RPMI8226 (cell line): ENCODE measurements around the gene UQCR10.

Experiments used
- DNase-seq: peaks from one replicate; pipeline ENCODE4 v3.0.0-alpha.2; 2015

UQCR10 gene

DNA sequence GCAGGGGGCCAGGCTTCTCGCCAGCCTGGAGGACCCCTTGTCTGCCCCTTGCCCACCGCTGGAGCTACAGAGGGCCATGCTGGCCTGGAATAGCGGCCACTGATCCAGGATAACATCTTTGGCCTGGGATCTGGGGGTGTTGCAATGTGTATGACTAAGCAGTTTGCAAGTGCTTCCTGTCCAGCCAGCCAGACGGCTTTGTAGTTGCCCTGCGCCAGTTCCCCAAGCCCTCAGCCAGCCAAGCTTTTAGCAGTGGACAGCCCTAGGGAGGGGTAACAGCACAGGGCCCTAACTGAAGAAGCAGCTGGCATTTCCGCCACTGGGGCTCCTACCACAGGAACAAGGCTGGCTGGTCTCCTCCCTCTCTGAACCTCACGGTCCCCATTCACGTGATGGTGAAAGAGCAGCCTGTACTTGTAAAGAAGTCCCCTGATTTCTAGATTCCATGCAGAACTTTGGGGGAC lies 32.1 kb downstream of the UQCR10 start:
- no peak for DNase-seq

DNA sequence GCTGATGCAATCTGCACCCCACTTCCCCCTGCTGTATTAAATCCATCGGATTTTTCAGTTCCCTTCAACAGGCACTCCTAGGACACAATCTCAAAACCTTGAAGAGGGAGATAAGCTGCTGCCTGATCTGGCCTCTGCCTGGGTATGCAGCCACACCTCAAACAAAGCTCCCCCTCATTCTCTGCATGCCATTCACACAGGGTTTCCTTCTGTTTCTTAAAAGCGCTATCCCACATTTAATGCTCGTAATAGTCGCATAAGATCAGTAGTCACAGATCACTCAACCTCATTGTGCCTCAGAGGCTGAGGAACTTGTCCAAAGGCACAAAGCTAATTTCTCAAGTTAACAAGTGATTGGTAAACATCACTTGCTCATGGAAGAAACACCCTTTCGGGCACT lies 34.0 kb downstream of the UQCR10 start:
- no peak for DNase-seq

DNA sequence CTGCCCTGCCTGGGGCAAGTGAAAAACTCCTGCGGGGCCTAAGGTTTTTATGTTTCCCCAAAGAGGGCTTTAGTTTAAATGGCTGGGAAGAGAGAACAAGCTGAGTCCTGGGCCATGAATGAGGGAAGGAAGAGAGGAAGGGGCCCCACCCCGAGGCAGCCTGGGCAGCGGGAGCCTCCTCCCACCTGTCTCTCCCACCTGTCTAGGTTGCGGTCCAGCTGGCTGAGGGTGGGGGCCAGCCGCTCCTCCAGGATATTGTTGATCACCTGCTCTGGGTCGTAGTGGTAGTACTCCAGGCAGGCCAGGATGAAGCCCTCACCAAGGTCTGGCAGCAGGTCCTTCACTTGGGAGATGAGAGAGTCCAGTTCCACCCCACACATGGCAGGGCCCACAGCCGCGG lies 34.6 kb downstream of the UQCR10 start:
- no peak for DNase-seq

DNA sequence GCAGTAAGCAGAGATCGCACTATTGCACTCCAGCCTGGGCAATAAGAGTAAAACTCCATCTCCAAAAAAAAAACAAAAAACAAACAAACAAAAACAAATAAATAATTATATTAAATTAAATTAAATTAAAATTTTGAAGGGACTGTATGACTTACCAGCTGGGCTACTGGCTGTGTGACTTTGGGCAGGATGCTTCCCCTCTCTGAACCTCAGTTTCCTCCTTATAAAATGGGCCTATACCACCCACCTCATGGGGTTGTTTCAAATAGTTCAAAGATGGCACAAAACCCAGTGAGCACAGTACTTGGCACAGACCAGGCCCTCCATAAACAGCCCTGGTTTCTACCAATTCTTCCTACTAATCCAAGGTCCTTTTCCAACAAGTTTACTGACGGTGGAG lies 36.0 kb downstream of the UQCR10 start:
- DNase-seq, result no peak

DNA sequence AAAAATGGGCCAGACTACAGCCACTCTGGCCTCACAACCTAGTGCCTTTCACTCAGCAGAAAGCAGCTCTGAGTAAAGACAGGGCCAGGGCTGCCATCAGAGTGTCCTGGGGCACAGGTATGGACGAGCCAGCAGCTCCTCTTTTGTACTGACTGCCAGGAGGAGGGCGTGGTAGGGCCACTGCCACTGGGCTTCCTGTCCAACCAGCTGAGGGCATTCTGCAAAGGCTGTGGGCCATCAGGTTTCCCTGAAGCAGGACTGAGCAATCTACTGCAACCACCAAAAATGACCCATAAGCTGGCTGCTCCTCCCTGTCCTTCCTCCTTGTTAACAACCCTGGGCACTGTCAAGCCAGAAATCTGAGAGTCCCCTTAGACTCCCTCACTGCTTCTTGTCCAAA lies 37.8 kb downstream of the UQCR10 start:
- DNase-seq, result no peak

DNA sequence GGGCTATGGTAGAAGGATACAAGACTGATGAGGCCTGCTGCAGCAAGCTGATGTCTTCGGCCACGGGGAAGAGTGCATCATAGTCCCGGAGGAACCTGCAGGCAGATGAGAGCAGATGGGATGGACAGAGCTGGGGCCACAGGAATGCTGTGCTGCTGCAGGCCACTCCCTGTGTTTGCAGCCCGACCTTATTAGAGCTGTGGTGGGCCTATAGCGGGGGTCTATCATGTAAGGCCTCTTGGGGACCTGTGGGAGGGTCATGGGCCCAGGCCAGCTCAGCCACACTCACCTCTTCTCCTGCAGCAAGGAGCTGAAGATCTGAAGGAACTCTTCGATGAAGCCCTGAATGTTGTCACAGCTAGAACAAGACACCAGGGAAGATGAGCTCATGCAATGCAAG lies 39.0 kb downstream of the UQCR10 start:
- no peak for DNase-seq

DNA sequence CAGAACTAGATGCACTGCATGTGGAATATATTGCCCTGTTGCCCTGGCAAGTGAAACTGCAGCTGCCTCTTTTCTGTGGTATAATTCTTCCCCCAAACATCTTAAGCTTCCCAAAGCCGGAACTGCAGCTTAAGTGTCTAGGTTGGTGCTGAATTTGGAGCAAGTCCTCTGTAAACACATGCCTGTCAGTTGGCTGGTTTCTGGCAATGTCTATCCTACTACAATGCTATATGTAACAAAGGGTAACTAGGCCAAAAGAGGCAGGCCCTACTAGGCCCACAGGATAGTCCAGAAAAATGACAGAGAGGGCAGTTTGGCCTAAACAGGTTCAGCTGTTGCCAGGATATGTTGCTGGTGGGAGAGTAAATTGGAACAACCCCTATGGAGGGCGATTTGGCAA lies 43.0 kb downstream of the UQCR10 start:
- no peak for DNase-seq

DNA sequence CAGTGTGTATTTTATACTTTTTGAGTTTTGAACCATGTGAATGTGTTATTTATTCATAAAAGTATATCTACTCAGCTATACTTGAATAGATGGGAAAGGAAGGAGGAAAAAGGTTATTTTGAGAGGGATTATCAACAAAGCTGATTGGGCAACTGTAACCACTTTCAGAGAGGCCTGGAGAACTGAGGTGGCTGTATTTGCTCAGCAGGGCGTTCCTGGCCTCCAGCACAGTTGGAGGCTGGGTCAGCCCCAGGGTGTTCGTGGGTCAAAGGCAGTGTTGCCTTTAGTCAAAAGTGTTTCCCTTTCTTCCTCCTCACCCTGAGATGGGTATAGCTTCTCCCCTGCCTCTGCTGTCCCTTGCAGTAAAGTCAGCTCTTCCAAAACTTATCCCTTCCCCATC lies 44.2 kb downstream of the UQCR10 start:
- no peak for DNase-seq

DNA sequence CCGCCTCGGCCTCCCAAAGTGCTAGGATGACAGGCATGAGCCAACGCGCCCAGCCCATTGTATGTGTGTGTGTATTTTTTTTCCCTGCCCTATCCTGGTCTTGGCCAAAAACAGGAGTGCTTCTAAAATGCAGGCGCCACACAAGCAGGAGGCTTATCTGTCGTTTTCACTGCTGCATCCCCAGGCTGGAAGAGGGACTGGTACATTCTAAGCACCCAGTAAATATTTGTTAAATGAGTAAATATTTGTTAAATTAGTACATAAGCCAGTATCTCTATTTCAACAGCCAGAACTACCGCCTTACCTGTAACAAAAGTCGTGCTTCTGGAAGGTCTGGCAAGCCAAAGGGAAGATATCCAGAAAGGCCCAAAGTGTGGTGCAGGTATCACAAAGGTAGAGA lies 46.0 kb downstream of the UQCR10 start:
- DNase-seq, result no peak

DNA sequence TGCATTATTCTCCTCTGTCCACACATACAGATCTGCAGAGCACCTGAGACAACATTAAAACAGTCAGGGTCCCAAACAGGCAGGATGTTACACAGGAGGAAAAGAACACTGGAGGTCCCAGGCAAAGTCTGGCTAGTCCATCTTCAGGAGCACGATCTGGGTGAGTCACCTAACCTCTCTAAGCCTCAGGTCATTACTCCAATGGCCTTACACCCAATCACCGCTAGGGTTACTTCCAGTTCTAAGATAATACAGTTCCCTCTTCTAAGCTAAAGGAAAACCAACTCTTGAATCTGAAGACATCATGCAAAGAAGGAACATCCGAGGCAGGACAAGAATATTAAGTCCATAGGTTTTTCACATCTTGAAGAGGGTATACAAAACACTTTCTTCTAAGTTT lies 46.4 kb downstream of the UQCR10 start:
- no peak for DNase-seq

DNA sequence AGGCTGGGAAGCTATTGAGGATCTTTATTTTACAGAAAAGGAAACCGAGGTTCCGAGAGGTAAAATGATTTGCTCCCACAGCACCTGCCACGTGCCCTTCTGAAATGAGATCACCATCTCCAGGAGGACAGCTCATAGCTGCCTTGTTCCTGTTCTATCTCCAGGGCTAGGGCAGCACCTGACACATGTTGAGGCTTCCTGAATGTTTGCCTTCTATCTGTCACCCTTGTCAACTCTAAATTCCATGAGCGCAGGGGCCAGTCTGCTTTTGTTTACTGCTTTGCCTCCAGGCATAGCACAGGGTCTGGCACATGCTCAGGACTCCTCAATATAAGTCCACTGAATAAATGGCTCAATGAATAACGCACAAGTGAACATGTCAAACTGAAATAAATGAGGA lies 46.8 kb downstream of the UQCR10 start:
- no peak for DNase-seq

DNA sequence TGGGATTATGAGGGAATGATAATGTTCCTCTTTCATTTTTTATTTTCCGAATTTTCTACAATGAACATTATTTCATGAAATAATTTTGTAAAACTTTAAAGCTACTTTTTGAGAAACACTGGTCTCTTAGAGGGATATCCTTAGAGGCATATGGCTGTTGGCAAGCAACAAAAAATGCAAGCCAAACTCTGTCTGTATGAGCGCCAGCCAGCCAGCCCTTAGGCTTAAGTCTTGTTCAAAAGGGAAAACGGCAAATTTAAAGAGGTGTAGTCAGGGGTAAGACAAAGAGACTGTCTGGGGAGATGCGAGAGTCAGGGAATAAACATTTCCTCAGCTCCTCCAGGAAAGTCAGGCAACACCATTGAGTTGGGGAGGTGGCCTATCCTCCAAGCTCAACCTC lies 48.4 kb downstream of the UQCR10 start:
- no peak for DNase-seq

DNA sequence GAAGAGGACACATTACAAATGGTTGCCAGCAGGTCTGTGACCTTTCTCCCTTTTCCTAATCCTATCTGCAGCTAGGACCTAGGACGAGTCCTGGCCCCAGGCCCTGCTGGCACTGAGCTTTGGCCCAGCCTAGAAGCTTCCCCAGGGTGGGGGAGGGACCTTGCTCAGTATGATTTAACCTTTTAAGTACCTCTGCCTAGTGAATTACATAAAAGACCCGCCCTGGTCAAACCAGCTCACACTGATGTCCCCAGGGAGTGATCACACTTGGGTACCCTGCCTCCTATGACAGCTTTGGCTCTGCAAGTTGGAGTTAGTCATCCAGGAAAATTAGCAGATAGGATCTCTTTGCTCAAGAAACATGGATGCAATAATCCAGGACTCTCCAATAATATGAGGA lies 49.0 kb downstream of the UQCR10 start:
- DNase-seq, result no peak

DNA sequence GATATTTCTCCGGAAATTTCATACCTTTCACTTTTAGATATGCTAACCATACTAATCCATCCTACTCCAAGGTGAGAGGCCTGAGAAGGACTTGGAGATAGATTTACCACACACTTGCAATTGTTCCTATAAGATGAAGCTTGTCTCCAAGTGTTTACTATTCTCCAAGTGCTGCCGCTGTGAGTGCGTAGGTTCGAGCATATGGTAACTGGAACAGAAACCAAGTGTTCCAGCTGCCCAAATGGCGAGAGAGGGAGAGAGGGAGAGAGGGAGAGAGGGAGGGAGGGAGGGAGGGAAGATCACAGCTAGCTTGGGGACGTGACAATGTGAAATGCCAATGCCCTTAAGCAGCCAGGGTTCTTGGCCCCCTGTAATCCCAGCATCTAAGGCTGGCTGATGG lies 49.4 kb downstream of the UQCR10 start:
- no peak for DNase-seq

DNA sequence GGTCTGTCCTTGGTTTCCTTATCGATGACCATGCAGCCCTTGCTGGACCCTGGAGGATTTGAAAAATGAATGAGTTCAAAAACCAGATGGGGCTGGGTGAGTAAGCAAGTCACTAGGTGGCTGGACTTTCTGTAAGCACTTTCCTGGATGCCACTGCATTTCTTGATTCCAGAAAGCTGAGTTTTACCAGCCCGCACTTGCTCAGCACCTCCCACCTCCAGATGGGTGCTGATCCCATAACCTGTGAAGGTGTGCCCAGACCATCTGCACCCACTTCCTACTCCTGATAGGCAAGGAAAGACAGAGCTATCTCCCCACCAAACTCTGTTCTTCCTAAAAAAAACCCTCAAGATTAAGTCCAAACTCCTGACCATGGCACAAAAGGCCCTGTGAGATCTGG lies 49.8 kb downstream of the UQCR10 start:
- DNase-seq, result no peak

DNA sequence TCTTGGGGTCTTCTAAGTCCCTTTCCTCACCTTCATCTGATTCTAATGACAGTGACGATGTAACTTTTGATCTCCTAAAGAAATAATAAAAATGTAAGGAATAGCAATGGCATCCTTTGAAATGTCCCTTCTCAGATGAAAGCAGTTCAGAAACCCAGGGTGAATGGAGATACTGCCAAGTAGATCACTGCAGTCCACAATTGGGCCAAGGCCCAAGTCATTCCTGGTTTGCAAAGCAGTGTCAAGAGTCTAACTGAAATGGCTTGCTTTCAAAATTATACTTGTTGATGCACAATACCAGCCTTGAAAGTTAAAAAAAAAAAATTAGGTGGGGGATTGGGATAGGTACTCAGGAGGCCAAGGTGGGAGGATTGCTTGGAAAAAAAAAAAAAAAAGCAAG lies 50.6 kb downstream of the UQCR10 start:
- no peak for DNase-seq

DNA sequence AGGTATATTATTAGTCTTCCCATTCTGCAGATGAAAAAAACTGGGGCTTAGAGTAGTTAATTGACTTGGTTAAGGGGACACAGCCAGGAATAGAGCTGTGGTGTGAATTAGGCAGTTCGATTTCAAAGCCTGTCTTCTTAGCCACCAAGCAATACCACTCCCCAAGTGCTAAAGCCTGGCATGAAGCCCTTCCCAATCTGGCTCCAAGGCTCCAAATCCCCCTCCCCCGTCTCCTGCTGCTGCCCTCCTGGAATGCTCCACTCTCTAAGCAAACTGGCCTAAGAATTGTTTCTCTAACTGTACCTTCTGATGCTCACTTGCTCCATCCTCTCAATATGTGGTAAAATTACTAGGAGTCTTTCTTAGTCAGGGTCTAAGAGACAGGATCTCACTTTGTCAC lies 52.3 kb downstream of the UQCR10 start:
- DNase-seq, result no peak
